Keratinocyte (primary cell): ENCODE results near the gene DLG5. TPM values are rescaled to one million over a fixed set of nuclear protein-coding genes. Genes with fewer than 3 reads are reported as not detected.

Source experiments
- DNase-seq: peaks from one replicate; pipeline ENCODE4 v3.0.0-alpha.2; 2011; ENCODE audit warnings: low read depth, missing footprints, low spot score
- FAIRE-seq: peaks from 2 replicates; lab custom pipeline; 2011; peaks lifted over from hg19 to GRCh38; lab: Jason Lieb, UNC
- H2AFZ ChIP-seq: 2 replicates; pipeline ENCODE4 v1.6.0; 2012; ENCODE audit warnings: low read length, control low read depth, inconsistent platforms; ENCODE audit not compliant: control insufficient read depth
- H3K27ac ChIP-seq: 2 replicates; pipeline ENCODE4 v1.5.1; 2011; ENCODE audit warnings: low read length; ENCODE audit not compliant: control insufficient read depth, insufficient read depth
- H3K27me3 ChIP-seq: 3 replicates; pipeline ENCODE4 v1.6.0; 2011; ENCODE audit warnings: low read length; ENCODE audit not compliant: control insufficient read depth, insufficient read depth; ENCODE audit errors: extremely low read depth
- H3K36me3 ChIP-seq, 2 experiments: 2 replicates in 1 of 2; 3 replicates in 1 of 2; pipeline ENCODE4 v1.5.1; 2011; ENCODE audit warnings: low read length in 2 of 2, mild to moderate bottlenecking in 1 of 2; ENCODE audit not compliant: control insufficient read depth in 2 of 2, insufficient read depth in 2 of 2; ENCODE audit errors: extremely low read depth in 1 of 2
- H3K4me1 ChIP-seq: 3 replicates; pipeline ENCODE4 v1.5.1; 2011; ENCODE audit warnings: low read length; ENCODE audit not compliant: control insufficient read depth, insufficient read depth; ENCODE audit errors: extremely low read depth
- H3K4me2 ChIP-seq: 3 replicates; pipeline ENCODE4 v1.6.0; 2011; ENCODE audit warnings: low read depth, low read length; ENCODE audit not compliant: control insufficient read depth, insufficient read depth; ENCODE audit errors: extremely low read depth
- H3K4me3 ChIP-seq, 3 experiments: fragments of 200-600 bp in 1 of 3; sonication (generic) in 1 of 3; 2 replicates in 2 of 3; 3 replicates in 1 of 3; pipeline ENCODE4 v1.5.1; 2011 to 2016; ENCODE audit warnings: low read length in 3 of 3, mild to moderate bottlenecking in 3 of 3, control low read depth in 2 of 3, inconsistent platforms in 1 of 3, low read depth in 1 of 3, mixed read lengths in 1 of 3, mixed run types in 1 of 3, moderate library complexity in 1 of 3; ENCODE audit not compliant: control insufficient read depth in 2 of 3, insufficient read depth in 2 of 3; ENCODE audit errors: extremely low read depth in 1 of 3
- H3K79me2 ChIP-seq: 2 replicates; pipeline ENCODE4 v1.6.0; 2012; ENCODE audit warnings: low read length; ENCODE audit not compliant: control insufficient read depth, insufficient read depth
- H3K9ac ChIP-seq: 3 replicates; pipeline ENCODE4 v1.6.0; 2011; ENCODE audit warnings: low read length; ENCODE audit not compliant: control insufficient read depth, insufficient read depth; ENCODE audit errors: extremely low read depth
- H3K9me1 ChIP-seq: 3 replicates; pipeline ENCODE4 v1.6.0; 2011; ENCODE audit warnings: low read length; ENCODE audit not compliant: control insufficient read depth, insufficient read depth; ENCODE audit errors: extremely low read depth
- H3K9me3 ChIP-seq: 2 replicates; pipeline ENCODE4 v1.5.1; 2012; ENCODE audit warnings: low read depth, low read length; ENCODE audit not compliant: control insufficient read depth
- H4K20me1 ChIP-seq: 3 replicates; pipeline ENCODE4 v1.6.0; 2011; ENCODE audit warnings: low read length; ENCODE audit not compliant: control insufficient read depth, insufficient read depth; ENCODE audit errors: extremely low read depth
- CTCF ChIP-seq, 3 experiments: IDR thresholded peaks in 1 of 3; conservative IDR thresholded peaks in 1 of 3; optimal IDR thresholded peaks in 1 of 3; 2 replicates in 2 of 3; 3 replicates in 1 of 3; pipeline versions ENCODE3 to v1.5.1; 2011; ENCODE audit warnings: low read length in 3 of 3, mild to moderate bottlenecking in 3 of 3, moderate library complexity in 2 of 3, control low read depth in 1 of 3, inconsistent platforms in 1 of 3; ENCODE audit not compliant: insufficient read depth in 2 of 3; ENCODE audit errors: extremely low read depth in 1 of 3
- EZH2 ChIP-seq: IDR thresholded peaks from one replicate; pipeline ENCODE4 v1.6.1; 2012; ENCODE audit warnings: inconsistent platforms, mild to moderate bottlenecking, low read length, moderate library complexity
- dilution Hi-C: fragments of 300-500 bp; cut with MboI; formaldehyde crosslinking; loops from one replicate; pipeline ENCODE4 v1.7.0; 2020; ENCODE audit warnings: low sequenced_read_pairs; ENCODE audit not compliant: extremely low pct_ligation_motif_present
- polyA plus RNA-seq, 5 experiments: library from polyadenylated mRNA; depleted of rRNA in 3 of 5; stranded (reverse) in 3 of 5; stranded (forward) in 1 of 5; unstranded in 1 of 5; fragments of >200 nt; gene quantifications; 1 replicate in 1 of 5; 2 replicates in 3 of 5; 3 replicates in 1 of 5; pipeline versions ENCODE4 v1.2.1 to v1.2.3, GENCODE V29; 2011 to 2012; ENCODE audit warnings: missing spikeins in 2 of 5, low read depth in 1 of 5, low replicate concordance in 1 of 5

Gene DLG5
- polyA plus RNA-seq, 1 donor (not counting 4 experiments of a cell fraction or from before 2014, with no cell fraction given), result 17.2 TPM

GRCh38 chr10:77818378-77818777 is 108.2 kb downstream of the DLG5 start:
- H3K4me3 ChIP-seq, result no peak overlapping the region
- H3K79me2 ChIP-seq, result no peaks in the 10 kb centered on the region
- no peak overlapping the region for H3K4me2 ChIP-seq
- H3K9me1 ChIP-seq, result peaks cover 2% of the 10 kb centered on the region
- DNase-seq (no peak), FAIRE-seq (no peak)
- no peaks in the 10 kb centered on the region for H3K9me3 ChIP-seq
- no peak overlapping the region for H3K27ac ChIP-seq
- H3K36me3 ChIP-seq, result peaks cover 41 to 47% of the 10 kb centered on the region in 2 experiments
- peaks cover 24% of the 10 kb centered on the region for H3K4me1 ChIP-seq
- dilution Hi-C loops, result no loop called here
- no peaks in the 10 kb centered on the region for H4K20me1 ChIP-seq
- H3K27me3 ChIP-seq, result no peaks in the 10 kb centered on the region
- H3K9ac ChIP-seq, result no peak overlapping the region
- no peak overlapping the region for H2AFZ ChIP-seq
- TF ChIP-seq EZH2 (no peak), CTCF (optimal IDR thresholded peaks at IDR 0.05 in 1 of 3, IDR thresholded peaks at IDR 0.05 in 1 of 3, conservative IDR thresholded peaks at IDR 0.05 in 1 of 3; ENCODE audit: extremely low read depth in 1 of 3, insufficient read depth in 2 of 3, low read length in 3 of 3) (no peak)

- DNase-seq, result no peak
- H3K36me3 ChIP-seq, result peaks cover 43 to 49% of the 10 kb centered on the region in 2 experiments
- H3K9me3 ChIP-seq, result no peaks in the 10 kb centered on the region
- no peak overlapping the region for H3K27ac ChIP-seq
- H3K9me1 ChIP-seq, result peaks cover 2% of the 10 kb centered on the region
- TF ChIP-seq CTCF (optimal IDR thresholded peaks at IDR 0.05 in 1 of 3, IDR thresholded peaks at IDR 0.05 in 1 of 3, conservative IDR thresholded peaks at IDR 0.05 in 1 of 3; ENCODE audit: extremely low read depth in 1 of 3, insufficient read depth in 2 of 3, low read length in 3 of 3) (no peak), EZH2 (no peak)
- H4K20me1 ChIP-seq, result no peaks in the 10 kb centered on the region
- H3K4me1 ChIP-seq, result peaks cover 24% of the 10 kb centered on the region
- H3K9ac ChIP-seq, result no peak overlapping the region
- H3K79me2 ChIP-seq, result no peaks in the 10 kb centered on the region
- H3K4me3 ChIP-seq, result no peak overlapping the region
- H3K27me3 ChIP-seq, result no peaks in the 10 kb centered on the region
- FAIRE-seq, result no peak
- dilution Hi-C loops, result no loop called here
- H2AFZ ChIP-seq, result no peak overlapping the region
- no peak overlapping the region for H3K4me2 ChIP-seq
Measured at GRCh38 chr10:77817541-77817940, 109.0 kb downstream of the DLG5 start.
